Erythroblast (primary cell): ENCODE measurements around the gene MOB2.

Source experiments
- GATA1 ChIP-seq: IDR thresholded peaks from 2 replicates; pipeline ENCODE4 v1.6.1; 2011; ENCODE audit warnings: low read depth, mild to moderate bottlenecking, control low read depth, low read length, moderate library complexity
- POLR2A ChIP-seq: IDR thresholded peaks from 2 replicates; pipeline ENCODE4 v1.6.1; 2011; ENCODE audit warnings: mild to moderate bottlenecking, low read length

DNA sequence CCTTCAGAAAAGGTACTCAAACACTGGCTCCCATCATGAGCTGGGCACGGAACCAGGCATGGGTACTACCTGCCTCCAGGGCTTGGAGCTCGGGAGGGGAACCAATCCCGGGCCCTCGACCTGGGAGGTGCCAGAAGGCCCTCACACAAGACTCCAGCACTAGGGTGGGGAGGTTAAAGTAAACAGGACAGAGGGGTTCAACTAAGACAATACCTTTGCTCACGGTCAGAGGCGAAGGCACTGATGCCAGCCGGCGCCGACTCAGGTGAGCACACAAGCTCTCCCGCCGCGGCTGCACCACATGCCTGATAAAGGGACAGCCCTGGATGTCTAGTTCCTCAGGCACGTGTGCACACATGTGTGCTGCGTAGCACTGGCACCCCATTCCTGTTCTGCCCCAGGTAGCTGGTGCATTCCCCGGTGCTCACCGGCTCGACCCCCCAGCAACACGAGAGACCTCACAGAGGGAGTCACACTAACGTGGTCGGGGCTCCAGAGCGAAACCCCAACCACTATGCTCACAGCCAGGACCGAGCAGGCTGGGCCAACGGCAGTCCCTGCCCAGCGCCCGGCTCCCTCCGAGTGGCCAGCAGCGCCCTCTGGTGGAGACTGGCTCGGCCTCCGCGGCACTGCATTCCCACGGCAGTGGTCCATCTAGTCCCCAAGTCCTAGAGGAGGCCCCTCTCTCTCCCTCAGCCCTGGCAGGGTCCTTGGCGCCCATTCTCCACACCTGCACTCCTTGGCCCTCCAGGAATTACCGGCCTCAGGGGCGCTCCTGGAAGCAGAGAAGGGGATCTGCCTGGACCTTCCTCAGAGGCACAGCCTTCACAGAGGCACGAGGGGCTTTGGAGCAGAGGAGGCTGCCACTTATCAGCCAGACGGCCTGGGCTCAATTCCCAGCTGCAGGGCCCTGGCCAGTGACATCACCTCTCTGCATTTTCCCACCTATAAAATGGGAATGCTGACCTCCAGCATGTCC, 28.8 kb upstream of the MOB2 start:
- no peak for TF ChIP-seq POLR2A
- no peak for TF ChIP-seq GATA1
